Measurements from ENCODE around the gene IGF2.

IGF2 gene

GRCh38 chr11:2090172-2091111, 48.7 kb downstream of the IGF2 start:
- H3K27me3 ChIP-seq (ENCODE audit: insufficient read depth, poor library complexity, severe bottlenecking) = peaks cover 2% of the 10 kb centered on the region
- no peak overlapping the region for H3K27ac ChIP-seq (replicated peaks)
- H3K4me3 ChIP-seq (replicated peaks; ENCODE audit: insufficient read depth, low read length) = no peak overlapping the region
- TF ChIP-seq, protein P1, sequence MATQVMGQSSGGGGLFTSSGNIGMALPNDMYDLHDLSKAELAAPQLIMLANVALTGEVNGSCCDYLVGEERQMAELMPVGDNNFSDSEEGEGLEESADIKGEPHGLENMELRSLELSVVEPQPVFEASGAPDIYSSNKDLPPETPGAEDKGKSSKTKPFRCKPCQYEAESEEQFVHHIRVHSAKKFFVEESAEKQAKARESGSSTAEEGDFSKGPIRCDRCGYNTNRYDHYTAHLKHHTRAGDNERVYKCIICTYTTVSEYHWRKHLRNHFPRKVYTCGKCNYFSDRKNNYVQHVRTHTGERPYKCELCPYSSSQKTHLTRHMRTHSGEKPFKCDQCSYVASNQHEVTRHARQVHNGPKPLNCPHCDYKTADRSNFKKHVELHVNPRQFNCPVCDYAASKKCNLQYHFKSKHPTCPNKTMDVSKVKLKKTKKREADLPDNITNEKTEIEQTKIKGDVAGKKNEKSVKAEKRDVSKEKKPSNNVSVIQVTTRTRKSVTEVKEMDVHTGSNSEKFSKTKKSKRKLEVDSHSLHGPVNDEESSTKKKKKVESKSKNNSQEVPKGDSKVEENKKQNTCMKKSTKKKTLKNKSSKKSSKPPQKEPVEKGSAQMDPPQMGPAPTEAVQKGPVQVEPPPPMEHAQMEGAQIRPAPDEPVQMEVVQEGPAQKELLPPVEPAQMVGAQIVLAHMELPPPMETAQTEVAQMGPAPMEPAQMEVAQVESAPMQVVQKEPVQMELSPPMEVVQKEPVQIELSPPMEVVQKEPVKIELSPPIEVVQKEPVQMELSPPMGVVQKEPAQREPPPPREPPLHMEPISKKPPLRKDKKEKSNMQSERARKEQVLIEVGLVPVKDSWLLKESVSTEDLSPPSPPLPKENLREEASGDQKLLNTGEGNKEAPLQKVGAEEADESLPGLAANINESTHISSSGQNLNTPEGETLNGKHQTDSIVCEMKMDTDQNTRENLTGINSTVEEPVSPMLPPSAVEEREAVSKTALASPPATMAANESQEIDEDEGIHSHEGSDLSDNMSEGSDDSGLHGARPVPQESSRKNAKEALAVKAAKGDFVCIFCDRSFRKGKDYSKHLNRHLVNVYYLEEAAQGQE (IDR thresholded peaks at IDR 0.05; ENCODE audit: insufficient replicate concordance, low read depth) = no peak
- no peak for TF ChIP-seq CTCF (IDR thresholded peaks at IDR 0.05; ENCODE audit: insufficient read depth, low read length)
- TF ChIP-seq POLR2AphosphoS5 (IDR thresholded peaks at IDR 0.05; ENCODE audit: low read depth) = no peak
- no peak for TF ChIP-seq SPI1 (IDR thresholded peaks at IDR 0.05; ENCODE audit: borderline replicate concordance, low read depth)
- no peak for TF ChIP-seq GABPA (IDR thresholded peaks at IDR 0.05; ENCODE audit: low read depth)
- DNase-seq (ENCODE audit: low read depth in 1 of 2, low spot score in 1 of 2) = no peak

DNA sequence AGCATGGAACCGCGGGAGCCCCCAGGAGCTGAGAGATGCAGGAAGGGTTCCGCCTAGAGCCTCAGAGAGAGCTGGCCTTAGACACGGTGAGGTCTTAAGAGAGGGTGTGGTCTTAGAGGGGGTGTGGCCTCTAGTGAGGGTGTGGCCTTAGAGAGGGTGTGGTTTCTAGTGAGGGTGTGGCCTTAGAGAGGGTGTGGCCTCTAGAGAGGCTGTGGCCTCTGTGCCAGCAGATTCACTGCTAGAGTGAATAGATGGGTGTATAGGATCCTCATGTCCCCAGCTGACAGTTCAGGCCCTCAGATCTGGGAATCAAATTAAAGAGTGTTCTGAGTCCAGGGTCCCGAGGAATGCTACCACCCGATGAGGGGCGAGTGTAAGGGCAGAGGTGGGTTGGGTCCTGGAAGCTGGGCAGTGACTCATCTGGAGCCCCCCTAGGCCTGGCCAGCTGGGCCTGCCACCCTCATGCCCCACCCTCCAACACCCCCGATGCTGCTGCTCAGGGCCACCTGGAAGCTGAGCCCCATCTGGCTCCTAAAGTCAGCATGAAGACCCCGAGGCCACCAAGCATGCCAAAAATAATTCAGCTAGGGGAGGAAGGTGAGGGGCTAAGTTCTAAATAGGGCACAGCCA, 49.5 kb downstream of the IGF2 start:
- Histone ChIP-seq H3K4me3 (replicated peaks; ENCODE audit: insufficient read depth, low read length) (no peak overlapping the region), H3K27ac (replicated peaks) (no peak overlapping the region), H3K27me3 (ENCODE audit: insufficient read depth, poor library complexity, severe bottlenecking) (peaks cover 2% of the 10 kb centered on the region)
- TF ChIP-seq CTCF (IDR thresholded peaks at IDR 0.05; ENCODE audit: insufficient read depth, low read length) (no peak), POLR2AphosphoS5 (IDR thresholded peaks at IDR 0.05; ENCODE audit: low read depth) (no peak), GABPA (IDR thresholded peaks at IDR 0.05; ENCODE audit: low read depth) (no peak), SPI1 (IDR thresholded peaks at IDR 0.05; ENCODE audit: borderline replicate concordance, low read depth) (no peak)
- TF ChIP-seq, protein P1 (IDR thresholded peaks at IDR 0.05; ENCODE audit: insufficient replicate concordance, low read depth) = no peak
- DNase-seq (ENCODE audit: low read depth in 1 of 2, low spot score in 1 of 2) = peak in 1 of 2 experiments; percentile 8

GRCh38 chr11:2088746-2089535, 50.2 kb downstream of the IGF2 start:
- TF ChIP-seq GABPA (IDR thresholded peaks at IDR 0.05; ENCODE audit: low read depth) (no peak), CTCF (IDR thresholded peaks at IDR 0.05; ENCODE audit: insufficient read depth, low read length) (no peak), POLR2AphosphoS5 (IDR thresholded peaks at IDR 0.05; ENCODE audit: low read depth) (no peak), SPI1 (IDR thresholded peaks at IDR 0.05; ENCODE audit: borderline replicate concordance, low read depth) (no peak)
- TF ChIP-seq, protein P1 (IDR thresholded peaks at IDR 0.05; ENCODE audit: insufficient replicate concordance, low read depth) = no peak
- no peak overlapping the region for H3K27ac ChIP-seq (replicated peaks)
- H3K27me3 ChIP-seq (ENCODE audit: insufficient read depth, poor library complexity, severe bottlenecking) = no peaks in the 10 kb centered on the region
- H3K4me3 ChIP-seq (replicated peaks; ENCODE audit: insufficient read depth, low read length) = no peak overlapping the region
- DNase-seq (ENCODE audit: low read depth in 1 of 2, low spot score in 1 of 2) = no peak

Data from HL-60 (cell line).